Right atrium auricular region (tissue), 2 donors: ENCODE measurements around the gene CFAP65. TPM values are rescaled to one million over a fixed set of nuclear protein-coding genes. Genes with fewer than 3 reads are reported as not detected.

Source experiments
- DNase-seq: peaks from one replicate; pipeline ENCODE4 v3.0.0-alpha.2; 2019; ENCODE audit warnings: low spot score
- H3K27ac ChIP-seq, 2 donors: fragments of 200-600 bp; sonication (generic); 1 replicate in 1 of 2; 2 replicates in 1 of 2; pipeline ENCODE4 v1.5.1; 2016 to 2019
- H3K27me3 ChIP-seq, 2 donors: fragments of 200-600 bp; sonication (generic); one replicate each; pipeline versions ENCODE4 v1.5.1 to v1.6.0; 2017 to 2019
- H3K36me3 ChIP-seq: fragments of 200-600 bp; sonication (generic); one replicate; pipeline ENCODE4 v1.5.1; 2016
- H3K4me1 ChIP-seq, 2 donors: fragments of 200-600 bp; sonication (generic); one replicate each; pipeline versions ENCODE4 v1.5.1 to v1.6.0; 2017 to 2019
- H3K4me3 ChIP-seq, 2 donors: fragments of 200-600 bp; sonication (generic); 1 replicate in 1 of 2; 2 replicates in 1 of 2; pipeline ENCODE4 v1.5.1; 2017 to 2019; ENCODE audit warnings: mild to moderate bottlenecking in 1 of 2, moderate library complexity in 1 of 2
- H3K9me3 ChIP-seq, 2 donors: fragments of 200-600 bp; sonication (generic); one replicate each; pipeline ENCODE4 v1.5.1; 2019
- CTCF ChIP-seq, 2 donors: fragments of 200-600 bp; sonication (generic); IDR thresholded peaks; one replicate each; pipeline ENCODE4 v1.5.1; 2019; ENCODE audit warnings: antibody characterized with exemption in 2 of 2
- total RNA-seq, 2 donors: library from RNA; depleted of rRNA; stranded (reverse); fragments of >200 nt; gene quantifications; one replicate each; pipeline ENCODE4 v1.1.0, GENCODE V29; 2016

The CFAP65 gene
- total RNA-seq, 2 donors from 2014 or later, result not detected

DNA sequence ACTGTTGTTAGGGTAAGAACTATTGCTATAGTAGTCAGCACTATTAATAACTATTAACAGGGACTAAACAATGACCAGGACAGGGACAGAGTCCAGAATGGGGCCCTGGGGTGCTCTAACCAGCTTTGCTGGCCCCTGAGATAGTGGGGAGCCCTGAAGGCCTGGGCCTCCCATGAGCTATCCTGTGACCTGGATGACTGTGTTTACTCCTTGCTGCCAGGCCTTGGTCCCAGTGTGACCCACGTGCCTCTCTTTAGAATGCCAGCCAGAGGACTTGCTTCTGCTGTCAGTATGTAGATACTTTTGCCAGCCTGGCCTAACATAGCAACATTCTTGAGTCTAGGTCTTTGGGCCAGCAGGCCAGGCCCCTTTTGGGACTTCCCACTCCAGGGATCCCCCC, 70.4 kb downstream of the CFAP65 start:
- Histone ChIP-seq H3K27ac (no peak overlapping the region), H3K36me3 (no peaks in the 10 kb centered on the region), H3K4me1 (no peaks in the 10 kb centered on the region), H3K4me3 (no peak overlapping the region), H3K27me3 (no peaks in the 10 kb centered on the region), H3K9me3 (no peaks in the 10 kb centered on the region)
- no peak for DNase-seq
- TF ChIP-seq CTCF (IDR thresholded peaks at IDR 0.05), result no peak

GRCh38 chr2:218964041-218964771, 77.1 kb downstream of the CFAP65 start:
- Histone ChIP-seq H3K4me1 (peaks cover 0 to 19% of the 10 kb centered on the region in 2 donors), H3K9me3 (no peaks in the 10 kb centered on the region), H3K27me3 (peaks cover 25 to 49% of the 10 kb centered on the region in 2 donors), H3K27ac (no peak overlapping the region), H3K4me3 (no peak overlapping the region), H3K36me3 (no peaks in the 10 kb centered on the region)
- no peak for DNase-seq
- no peak for TF ChIP-seq CTCF (IDR thresholded peaks at IDR 0.05)

DNA sequence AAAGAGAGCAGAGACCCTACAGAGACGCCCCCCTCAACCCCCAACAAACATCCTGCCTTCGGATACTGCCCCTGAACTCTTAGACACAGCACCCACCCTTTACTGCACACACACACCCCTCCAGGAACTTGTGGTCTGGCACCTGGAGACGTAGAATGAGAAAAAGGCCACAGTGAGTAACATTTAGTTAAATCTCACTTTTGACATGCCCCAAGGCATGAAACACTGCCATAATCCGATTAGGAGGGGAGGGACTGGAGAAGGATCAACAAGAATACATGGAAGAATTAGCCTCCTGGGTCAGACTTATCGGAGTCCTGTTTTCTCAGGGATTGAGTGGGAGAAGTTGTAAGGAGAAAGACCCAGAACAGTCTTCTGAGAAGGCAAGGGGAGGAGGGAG, 77.7 kb downstream of the CFAP65 start:
- no peak overlapping the region for H3K27ac ChIP-seq
- DNase-seq, result no peak
- TF ChIP-seq CTCF (IDR thresholded peaks at IDR 0.05), result no peak
- H3K4me1 ChIP-seq, result peaks cover 0 to 19% of the 10 kb centered on the region in 2 donors
- H3K4me3 ChIP-seq, result no peak overlapping the region
- H3K36me3 ChIP-seq, result no peaks in the 10 kb centered on the region
- H3K27me3 ChIP-seq, result peaks cover 25 to 49% of the 10 kb centered on the region in 2 donors
- no peaks in the 10 kb centered on the region for H3K9me3 ChIP-seq

- Histone ChIP-seq H3K4me1 (peaks cover 0 to 19% of the 10 kb centered on the region in 2 donors), H3K9me3 (no peaks in the 10 kb centered on the region), H3K36me3 (no peaks in the 10 kb centered on the region), H3K27ac (no peak overlapping the region), H3K4me3 (no peak overlapping the region), H3K27me3 (peaks cover 25 to 49% of the 10 kb centered on the region in 2 donors)
- no peak for TF ChIP-seq CTCF (IDR thresholded peaks at IDR 0.05)
- no peak for DNase-seq
Observed at GRCh38 chr2:218962859-218963492, 78.3 kb downstream of the CFAP65 start.

GRCh38 chr2:218961651-218962570, 79.4 kb downstream of the CFAP65 start:
- H3K4me3 ChIP-seq, result no peak overlapping the region
- no peak for TF ChIP-seq CTCF (IDR thresholded peaks at IDR 0.05)
- no peaks in the 10 kb centered on the region for H3K9me3 ChIP-seq
- no peaks in the 10 kb centered on the region for H3K36me3 ChIP-seq
- DNase-seq, result no peak
- no peak overlapping the region for H3K27ac ChIP-seq
- peaks cover 25 to 49% of the 10 kb centered on the region in 2 donors for H3K27me3 ChIP-seq
- peaks cover 0 to 19% of the 10 kb centered on the region in 2 donors for H3K4me1 ChIP-seq
